Uterus (tissue), 2 donors: ENCODE measurements around the gene P2RX4.

Experiments used
- CTCF ChIP-seq, 4 experiments: fragments of 200-600 bp in 2 of 4; fragments of 450-650 bp in 2 of 4; sonication (generic) in 2 of 4; IDR thresholded peaks; one replicate each; pipeline ENCODE4 v1.5.1; 2016 to 2019; ENCODE audit warnings: antibody characterized with exemption in 4 of 4, mild to moderate bottlenecking in 2 of 4, moderate library complexity in 1 of 4
- POLR2A ChIP-seq, 2 donors: fragments of 450-650 bp; IDR thresholded peaks; one replicate each; pipeline ENCODE4 v1.6.1; 2016; ENCODE audit warnings: antibody characterized with exemption in 2 of 2, mild to moderate bottlenecking in 1 of 2, moderate library complexity in 1 of 2

DNA sequence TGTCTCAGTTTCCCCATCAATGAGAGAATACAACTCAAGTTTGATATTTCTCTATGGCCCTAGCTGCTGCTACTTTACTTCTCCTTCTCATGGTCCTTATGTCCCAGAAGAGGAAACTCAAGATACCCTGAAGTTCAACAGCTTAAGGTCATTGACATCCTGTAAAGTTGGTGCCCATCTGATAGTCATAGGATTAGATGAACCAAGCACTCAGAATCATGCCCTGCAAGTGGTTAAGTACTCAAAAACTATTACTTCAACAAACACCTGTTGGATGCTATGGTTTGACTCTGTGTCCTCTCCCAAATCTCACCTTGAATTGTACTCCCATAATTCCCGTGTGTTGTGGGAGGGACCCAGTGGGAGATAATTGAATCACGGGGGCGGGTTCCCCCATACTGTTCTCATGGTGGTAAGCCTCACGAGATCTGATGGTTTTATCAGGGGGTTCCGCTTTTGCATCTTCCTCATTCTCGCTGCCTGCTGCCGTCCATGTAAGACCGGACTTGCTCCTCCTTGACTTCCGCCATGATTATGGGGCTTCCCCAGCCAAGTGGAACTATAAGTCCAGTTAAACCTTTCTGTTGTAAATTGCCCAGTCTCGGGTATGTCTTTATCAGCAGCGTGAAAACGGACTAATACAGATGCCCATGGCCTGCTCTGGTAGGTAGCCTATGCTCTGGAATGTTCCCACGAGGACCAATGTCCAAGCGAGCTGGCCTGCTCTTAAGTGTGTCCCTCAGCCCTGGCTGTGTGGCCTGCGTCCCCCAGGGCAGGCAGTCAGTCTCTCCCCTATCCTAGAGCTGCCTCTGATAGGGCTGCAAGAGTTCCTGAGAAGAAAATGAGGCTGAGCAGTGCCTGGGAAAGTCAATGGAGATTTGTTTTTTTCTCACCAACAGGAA, 68.5 kb downstream of the P2RX4 start:
- no peak for TF ChIP-seq POLR2A (IDR thresholded peaks at IDR 0.05)
- TF ChIP-seq CTCF (IDR thresholded peaks at IDR 0.05): no peak
